Occipital lobe (tissue), 2 donors: Measurements from ENCODE around the gene MED27. TPM values are rescaled to one million over a fixed set of nuclear protein-coding genes. Genes with fewer than 3 reads are reported as not detected.

Experiments used
- DNase-seq: peaks from one replicate; lab custom pipeline; 2025; lab: John Stamatoyannopoulos, UW
- total RNA-seq: library from RNA; depleted of rRNA; stranded (reverse); fragments of >200 nt; gene quantifications from one replicate; pipeline ENCODE4 v1.2.3, GENCODE V29; 2014

The MED27 gene
- total RNA-seq, 1 donor from 2014 or later: 11.5 TPM

GRCh38 chr9:131815970-131816873, 263.4 kb downstream of the MED27 start:
- DNase-seq: peak; percentile 20

- no peak for DNase-seq
Observed at GRCh38 chr9:131814707-131815106, 265.0 kb downstream of the MED27 start.

- no peak for DNase-seq
Observed at GRCh38 chr9:131813116-131813515, 266.6 kb downstream of the MED27 start.

- no peak for DNase-seq
Observed at GRCh38 chr9:131812116-131812790, 267.4 kb downstream of the MED27 start.

GRCh38 chr9:131811405-131811804, 268.3 kb downstream of the MED27 start:
- no peak for DNase-seq

GRCh38 chr9:131810351-131811170, 269.1 kb downstream of the MED27 start:
- no peak for DNase-seq

Other genes with a start within 250 kb of the MED27 start
- 46.3 TPM for gene NTNG2, start 82.2 kb upstream of the MED27 start, total RNA-seq